ENCODE results near the gene NDUFS8.

GRCh38 chr11:68074584-68075352 lies 44.3 kb downstream of the NDUFS8 start:
- no peak for TF ChIP-seq POLR2A (IDR thresholded peaks at IDR 0.05)
- TF ChIP-seq POLR2AphosphoS5 (IDR thresholded peaks at IDR 0.05), result no peak
